GM10847 (cell line): Measurements from ENCODE around the gene SLC36A2.

ENCODE experiments used
- POLR2A ChIP-seq: IDR thresholded peaks from 2 replicates; pipeline ENCODE4 v1.6.1; 2011; ENCODE audit not compliant: insufficient read length; ENCODE audit errors: extremely low read depth

SLC36A2 gene

GRCh38 chr5:151270599-151270998 is 76.8 kb downstream of the SLC36A2 start:
- no peak for TF ChIP-seq POLR2A

- TF ChIP-seq POLR2A: no peak
Measured at GRCh38 chr5:151267491-151268260, 79.7 kb downstream of the SLC36A2 start.
